HG03442 (cell line): ENCODE measurements around the gene BRAP.
"Not testable (repeated sequence)": the region's sequence is repeated elsewhere in the genome, so short reads cannot be mapped to it uniquely, and the experiment has no call there.

Source experiments
- ATAC-seq: cut with Tn5 transposase; IDR thresholded peaks from one replicate; pipeline ENCODE4 v1.9.1; 2021; ENCODE audit warnings: mild to moderate bottlenecking, moderate library complexity; ENCODE audit not compliant: unreplicated experiment

The BRAP gene

GRCh38 chr12:111684485-111685198 is 1.1 kb downstream of the BRAP start:
- ATAC-seq = not testable (repeated sequence)

- no peak for ATAC-seq
These were observed 8.6 kb downstream of the BRAP start for GRCh38 chr12:111677186-111677585.

- no peak for ATAC-seq
These were observed 12.3 kb downstream of the BRAP start for GRCh38 chr12:111673503-111673902.

- no peak for ATAC-seq
These were observed 12.9 kb downstream of the BRAP start for GRCh38 chr12:111672822-111673381.

GRCh38 chr12:111664961-111665865 is 20.5 kb downstream of the BRAP start:
- no peak for ATAC-seq

GRCh38 chr12:111664499-111664898 is 21.3 kb downstream of the BRAP start:
- ATAC-seq = no peak

GRCh38 chr12:111656016-111656415 is 29.7 kb downstream of the BRAP start:
- no peak for ATAC-seq

- ATAC-seq = no peak
These were observed 30.4 kb downstream of the BRAP start for GRCh38 chr12:111655356-111655755.

- no peak for ATAC-seq
These were observed 32.2 kb downstream of the BRAP start for GRCh38 chr12:111653596-111653995.

- ATAC-seq = not testable (repeated sequence)
These were observed 33.2 kb downstream of the BRAP start for GRCh38 chr12:111652530-111652929.

- no peak for ATAC-seq
These were observed 34.8 kb downstream of the BRAP start for GRCh38 chr12:111650912-111651311.

GRCh38 chr12:111645433-111645832 is 40.3 kb downstream of the BRAP start:
- no peak for ATAC-seq

- ATAC-seq = no peak
These were observed 42.3 kb downstream of the BRAP start for GRCh38 chr12:111643427-111643826.

- ATAC-seq = no peak
These were observed 42.9 kb downstream of the BRAP start for GRCh38 chr12:111642681-111643426.

GRCh38 chr12:111640506-111640905 is 45.2 kb downstream of the BRAP start:
- no peak for ATAC-seq

GRCh38 chr12:111638556-111638955 is 47.2 kb downstream of the BRAP start:
- no peak for ATAC-seq

GRCh38 chr12:111636209-111636945 is 49.4 kb downstream of the BRAP start:
- no peak for ATAC-seq

- no peak for ATAC-seq
These were observed 50.2 kb downstream of the BRAP start for GRCh38 chr12:111635524-111635923.

GRCh38 chr12:111628505-111629260 is 57.1 kb downstream of the BRAP start:
- no peak for ATAC-seq

GRCh38 chr12:111626230-111626629 is 59.5 kb downstream of the BRAP start:
- no peak for ATAC-seq
